PC-3 (cell line): ENCODE data around the gene CDKN2B-AS1. TPM values are rescaled to one million over a fixed set of nuclear protein-coding genes. Genes with fewer than 3 reads are reported as not detected.

Experiments used
- ATAC-seq: fragments of 200-7000 bp; cut with Tn5 transposase; 2 replicates; pipeline ENCODE4 v1.9.1; 2020; ENCODE audit warnings: mild to moderate bottlenecking, moderate library complexity
- BruUV-seq: library from RNA; stranded (reverse); fragments of 400-500 nt; replicated peaks from 2 replicates; lab custom pipeline; 2021; lab: Mats Ljungman, UMichigan
- CTCF ChIA-PET: fragments of 300-600 bp; sonication (Branson Sonifier 250); formaldehyde crosslinking; loops from one replicate; lab custom pipeline; 2022; ENCODE audit warnings: antibody characterized with exemption; lab: Charles Lee
- POLR2A ChIA-PET: fragments of 300-600 bp; sonication (Branson Sonifier 250); formaldehyde crosslinking; loops from one replicate; lab custom pipeline; 2022; ENCODE audit warnings: antibody characterized with exemption; ENCODE audit not compliant: unreplicated experiment; lab: Charles Lee
- DNase-seq: peaks from one replicate; pipeline ENCODE4 v3.0.0-alpha.2; 2015
- H2AFZ ChIP-seq: fragments of 300-600 bp; sonication (generic); 2 replicates; pipeline ENCODE4 v1.6.0; 2016; ENCODE audit warnings: antibody characterized with exemption, low read length
- H3F3A ChIP-seq: fragments of 300-600 bp; sonication (generic); one replicate; pipeline ENCODE4 v1.6.0; 2017; ENCODE audit warnings: antibody characterized with exemption, low read length, control low read depth, mild to moderate bottlenecking; ENCODE audit not compliant: unreplicated experiment
- H3K27ac ChIP-seq: fragments of 300-600 bp; sonication (generic); 2 replicates; pipeline ENCODE4 v1.5.1; 2016; ENCODE audit warnings: mild to moderate bottlenecking, low read length
- H3K27me3 ChIP-seq: fragments of 300-600 bp; sonication (generic); 2 replicates; pipeline ENCODE4 v1.6.1; 2016; ENCODE audit warnings: low read length, mixed read lengths
- H3K36me3 ChIP-seq: fragments of 300-600 bp; sonication (generic); 2 replicates; pipeline ENCODE4 v1.6.1; 2016; ENCODE audit warnings: low read depth, mixed run types, low read length, mixed read lengths
- H3K4me1 ChIP-seq: fragments of 300-600 bp; sonication (generic); 2 replicates; pipeline ENCODE4 v1.5.1; 2016; ENCODE audit warnings: low read length; ENCODE audit not compliant: insufficient read depth
- H3K4me2 ChIP-seq: fragments of 300-600 bp; sonication (generic); 2 replicates; pipeline ENCODE4 v1.6.0; 2016; ENCODE audit warnings: low read length
- H3K4me3 ChIP-seq: fragments of 300-600 bp; sonication (generic); 2 replicates; pipeline ENCODE4 v1.5.1; 2016; ENCODE audit warnings: mild to moderate bottlenecking, low read length, mixed read lengths
- H3K79me2 ChIP-seq: fragments of 300-600 bp; sonication (generic); 2 replicates; pipeline ENCODE4 v1.6.1; 2017; ENCODE audit warnings: low read length, mixed read lengths
- H3K9ac ChIP-seq: fragments of 300-600 bp; sonication (generic); 2 replicates; pipeline ENCODE4 v1.6.0; 2016; ENCODE audit warnings: mild to moderate bottlenecking, low read length
- H3K9me2 ChIP-seq: fragments of 300-600 bp; sonication (generic); replicated peaks from 2 replicates; pipeline ENCODE4 v1.6.1; 2016; ENCODE audit warnings: mixed run types, low read length, mixed read lengths
- H3K9me3 ChIP-seq: fragments of 300-600 bp; sonication (generic); 2 replicates; pipeline ENCODE4 v1.6.1; 2016; ENCODE audit warnings: low read length, mixed read lengths
- H4K20me1 ChIP-seq: fragments of 300-600 bp; sonication (generic); 2 replicates; pipeline ENCODE4 v1.6.1; 2016; ENCODE audit warnings: low read length, mixed read lengths
- EZH2 ChIP-seq: fragments of 300-600 bp; sonication (generic); IDR thresholded peaks from one replicate; pipeline ENCODE4 v1.6.1; 2017; ENCODE audit warnings: antibody characterized with exemption, mild to moderate bottlenecking, low read length; ENCODE audit not compliant: unreplicated experiment
- EZH2phosphoT487 ChIP-seq: fragments of 300-600 bp; sonication (generic); IDR thresholded peaks from 2 replicates; pipeline ENCODE4 v1.6.1; 2018; ENCODE audit warnings: mild to moderate bottlenecking, antibody characterized with exemption, low read length, borderline replicate concordance
- intact Hi-C: fragments of 100-400 bp; cut with micrococcal nuclease; formaldehyde crosslinking; loops from 2 replicates; pipeline ENCODE4 v1.9.0; 2023
- total RNA-seq: library from RNA; depleted of rRNA; stranded (reverse); fragments of >200 nt; gene quantifications from 2 replicates; pipeline ENCODE4 v1.2.3, GENCODE V29; 2014
- TF ChIP-seq, protein P1 (sequence below): fragments of 300-600 bp; sonication (generic); conservative IDR thresholded peaks from 2 replicates; pipeline ENCODE4 v1.5.1; 2017; ENCODE audit warnings: antibody characterized with exemption, low read depth, mild to moderate bottlenecking, low read length

Gene CDKN2B-AS1
- total RNA-seq, 1 experiment from 2014 or later, result 2.0 TPM

GRCh38 chr9:22052376-22052945 lies 57.9 kb downstream of the CDKN2B-AS1 start:
- H3K9ac ChIP-seq, result peak overlapping the region; percentile 91

DNA sequence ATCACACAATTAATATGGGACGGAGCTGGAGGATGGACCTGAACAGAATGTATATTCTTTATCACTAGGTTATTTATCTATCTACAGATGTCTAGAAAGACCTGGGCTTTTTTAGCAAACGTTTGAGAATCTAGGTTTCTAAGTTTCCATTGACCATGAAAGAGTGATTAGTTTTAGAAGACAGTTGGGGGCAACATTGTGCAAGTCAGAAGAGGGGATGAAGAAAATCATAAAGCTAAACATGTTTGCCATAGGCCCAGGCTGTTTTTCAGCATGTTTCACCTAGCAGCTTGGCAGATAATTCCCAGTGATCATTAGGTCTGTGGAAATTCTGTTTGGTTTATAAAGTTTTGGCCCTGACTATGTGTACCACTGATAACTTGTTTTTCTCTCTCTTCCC lies 58.6 kb downstream of the CDKN2B-AS1 start:
- ChIA-PET CTCF (interaction anchor here (1.3 kb wide), 1 partner anchor 191 kb away, joined by 7 read pairs; no protein-coding TSS in a partner anchor), POLR2A (interaction anchor here (0.6 kb wide), 2 partner anchors 25 to 104 kb away, joined by 5 to 6 read pairs; no protein-coding TSS in a partner anchor)
- Histone ChIP-seq H3K27me3 (no peaks in the 10 kb centered on the region), H3K27ac (peak overlapping the region; percentile 100), H3K4me2 (peak overlapping the region; percentile 80), H2AFZ (0 out of 2 replicates have a peak overlapping the region, but pooled peaks have one; percentile 41), H3K4me3 (peak overlapping the region; percentile 47), H4K20me1 (no peaks in the 10 kb centered on the region), H3K4me1 (peaks cover 56% of the 10 kb centered on the region), H3K79me2 (no peaks in the 10 kb centered on the region), H3K9ac (peak overlapping the region; percentile 91), H3K36me3 (no peaks in the 10 kb centered on the region), H3K9me3 (no peaks in the 10 kb centered on the region), H3F3A (no peaks in the 10 kb centered on the region), H3K9me2 (no peaks in the 10 kb centered on the region)
- TF ChIP-seq EZH2phosphoT487, result no peak
- TF ChIP-seq, protein P1, sequence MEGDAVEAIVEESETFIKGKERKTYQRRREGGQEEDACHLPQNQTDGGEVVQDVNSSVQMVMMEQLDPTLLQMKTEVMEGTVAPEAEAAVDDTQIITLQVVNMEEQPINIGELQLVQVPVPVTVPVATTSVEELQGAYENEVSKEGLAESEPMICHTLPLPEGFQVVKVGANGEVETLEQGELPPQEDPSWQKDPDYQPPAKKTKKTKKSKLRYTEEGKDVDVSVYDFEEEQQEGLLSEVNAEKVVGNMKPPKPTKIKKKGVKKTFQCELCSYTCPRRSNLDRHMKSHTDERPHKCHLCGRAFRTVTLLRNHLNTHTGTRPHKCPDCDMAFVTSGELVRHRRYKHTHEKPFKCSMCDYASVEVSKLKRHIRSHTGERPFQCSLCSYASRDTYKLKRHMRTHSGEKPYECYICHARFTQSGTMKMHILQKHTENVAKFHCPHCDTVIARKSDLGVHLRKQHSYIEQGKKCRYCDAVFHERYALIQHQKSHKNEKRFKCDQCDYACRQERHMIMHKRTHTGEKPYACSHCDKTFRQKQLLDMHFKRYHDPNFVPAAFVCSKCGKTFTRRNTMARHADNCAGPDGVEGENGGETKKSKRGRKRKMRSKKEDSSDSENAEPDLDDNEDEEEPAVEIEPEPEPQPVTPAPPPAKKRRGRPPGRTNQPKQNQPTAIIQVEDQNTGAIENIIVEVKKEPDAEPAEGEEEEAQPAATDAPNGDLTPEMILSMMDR, result peak; percentile 31
- intact Hi-C loops, result loop anchor here (5.0 kb wide), 1 partner anchor 49 kb away; no protein-coding TSS in a partner anchor
- ATAC-seq, result peak; percentile 6
- DNase-seq, result peak; percentile 23
- BruUV-seq, result TSS peak; percentile 74

More at GRCh38 chr9:22052376-22052945, 57.9 kb downstream of the CDKN2B-AS1 start:
- Histone ChIP-seq H3K36me3 (no peaks in the 10 kb centered on the region), H2AFZ (no peak overlapping the region), H3K4me2 (peak overlapping the region; percentile 80), H3K27me3 (no peaks in the 10 kb centered on the region), H3K4me3 (peak overlapping the region; percentile 47; the same call in 1 of the 2 replicates), H4K20me1 (no peaks in the 10 kb centered on the region), H3K9me3 (no peaks in the 10 kb centered on the region), H3K9me2 (no peaks in the 10 kb centered on the region), H3F3A (no peaks in the 10 kb centered on the region), H3K27ac (peak overlapping the region; percentile 100), H3K4me1 (peaks cover 56% of the 10 kb centered on the region), H3K79me2 (no peaks in the 10 kb centered on the region)
- ATAC-seq (peak; percentile 84), DNase-seq (peak; percentile 98)
- POLR2A ChIA-PET, result interaction anchor here (0.6 kb wide), 1 partner anchor 26 kb away, joined by 5 read pairs; no protein-coding TSS in a partner anchor
- TF ChIP-seq EZH2phosphoT487, result no peak
- TF ChIP-seq, protein P1, result no peak
- TF ChIP-seq EZH2, result no peak
- no TSS peak for BruUV-seq
- CTCF ChIA-PET, result interaction anchor here (0.6 to 1.3 kb wide), 3 partner anchors 43 to 306 kb away, joined by 3 to 7 read pairs (median 4); partner anchors contain the start of gene CDKN2B
- intact Hi-C loops, result loop anchor here (1.0 to 5.0 kb wide), 2 partner anchors 50 to 107 kb away; no protein-coding TSS in a partner anchor

DNA sequence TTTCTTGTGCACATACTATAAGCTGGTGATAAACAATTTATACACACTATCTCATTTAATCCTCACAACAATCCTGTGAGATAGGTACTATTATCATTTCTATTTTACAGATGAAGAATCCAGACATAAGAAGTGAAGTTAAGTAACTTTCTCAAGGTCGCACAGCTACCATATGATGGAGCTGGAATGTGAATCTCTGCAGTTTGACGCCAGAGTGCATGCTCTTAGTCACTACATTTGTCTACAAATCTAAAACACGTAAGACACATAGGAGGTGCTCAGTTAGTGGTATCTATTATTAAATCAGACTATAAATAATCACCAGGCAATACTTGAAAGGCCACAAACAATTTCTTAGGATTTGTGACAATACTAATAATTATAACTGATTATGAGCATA lies 59.5 kb downstream of the CDKN2B-AS1 start:
- H2AFZ ChIP-seq, result no peak overlapping the region
- peak overlapping the region; percentile 100 for H3K27ac ChIP-seq
- H3K4me3 ChIP-seq, result no peak overlapping the region
- no peaks in the 10 kb centered on the region for H3K79me2 ChIP-seq
- H3K27me3 ChIP-seq, result no peaks in the 10 kb centered on the region
- H3K9ac ChIP-seq, result peak overlapping the region; percentile 91
- TF ChIP-seq EZH2 (no peak), EZH2phosphoT487 (no peak)
- TF ChIP-seq, protein P1, result no peak
- no peak overlapping the region for H3K4me2 ChIP-seq
- no peaks in the 10 kb centered on the region for H4K20me1 ChIP-seq
- DNase-seq (no peak), ATAC-seq (no peak)
- intact Hi-C loops, result loop anchor here (2.0 to 5.0 kb wide), 2 partner anchors 48 to 161 kb away; no protein-coding TSS in a partner anchor
- no TSS peak for BruUV-seq
- ChIA-PET POLR2A (no interaction called here), CTCF (no interaction called here)
- no peaks in the 10 kb centered on the region for H3K9me2 ChIP-seq
- no peaks in the 10 kb centered on the region for H3K9me3 ChIP-seq
- no peaks in the 10 kb centered on the region for H3K36me3 ChIP-seq
- peaks cover 55% of the 10 kb centered on the region for H3K4me1 ChIP-seq
- no peaks in the 10 kb centered on the region for H3F3A ChIP-seq
